PC-9 (cell line): ENCODE results near the gene HTR1B. TPM values are rescaled to one million over a fixed set of nuclear protein-coding genes. Genes with fewer than 3 reads are reported as not detected.

Experiments
- BruUV-seq: library from RNA; stranded (reverse); fragments of 400-500 nt; replicated peaks from 2 replicates; lab custom pipeline; 2021; lab: Mats Ljungman, UMichigan
- CTCF ChIA-PET: fragments of 300-600 bp; sonication (Branson Sonifier 250); formaldehyde crosslinking; loops from one replicate; lab custom pipeline; 2022; ENCODE audit warnings: antibody characterized with exemption; lab: Charles Lee
- POLR2A ChIA-PET: fragments of 300-600 bp; sonication (Branson Sonifier 250); formaldehyde crosslinking; loops from one replicate; lab custom pipeline; 2022; ENCODE audit warnings: antibody characterized with exemption; ENCODE audit not compliant: unreplicated experiment; lab: Charles Lee
- DNase-seq, 2 experiments: peaks; one replicate each; pipeline versions ENCODE4 v3.0.0 to v3.0.0-alpha.2; 2015 to 2022; ENCODE audit warnings: mixed read lengths in 1 of 2
- H2AFZ ChIP-seq: fragments of 200-600 bp; sonication (generic); 2 replicates; pipeline ENCODE4 v1.8.1; 2017; ENCODE audit warnings: antibody characterized with exemption
- H3F3A ChIP-seq: fragments of 200-600 bp; sonication (generic); 2 replicates; pipeline ENCODE4 v1.8.1; 2017; ENCODE audit warnings: antibody characterized with exemption, mild to moderate bottlenecking, low read depth; ENCODE audit not compliant: insufficient read depth
- H3K27ac ChIP-seq: fragments of 200-600 bp; sonication (generic); 2 replicates; pipeline ENCODE4 v1.6.1; 2016; ENCODE audit warnings: mixed run types
- H3K27me3 ChIP-seq: fragments of 200-600 bp; sonication (generic); 2 replicates; pipeline ENCODE4 v1.6.1; 2016; ENCODE audit warnings: low read depth, mixed run types; ENCODE audit not compliant: insufficient read depth
- H3K36me3 ChIP-seq: fragments of 200-600 bp; sonication (generic); 2 replicates; pipeline ENCODE4 v1.6.1; 2016; ENCODE audit warnings: low read depth, mixed run types
- H3K4me1 ChIP-seq: fragments of 200-600 bp; sonication (generic); replicated peaks from 2 replicates; pipeline ENCODE4 v1.6.1; 2016; ENCODE audit warnings: mixed run types; ENCODE audit not compliant: insufficient read depth
- H3K4me2 ChIP-seq: fragments of 200-600 bp; sonication (generic); 2 replicates; pipeline ENCODE4 v1.6.1; 2017; ENCODE audit warnings: mixed run types
- H3K4me3 ChIP-seq: fragments of 200-600 bp; sonication (generic); 2 replicates; pipeline ENCODE4 v1.6.1; 2016; ENCODE audit warnings: mixed run types
- H3K79me2 ChIP-seq: fragments of 200-600 bp; sonication (generic); 2 replicates; pipeline ENCODE4 v1.6.1; 2017; ENCODE audit warnings: low read depth, mixed run types
- H3K9me2 ChIP-seq: fragments of 200-600 bp; sonication (generic); 2 replicates; pipeline ENCODE4 v1.8.1; 2017; ENCODE audit warnings: mild to moderate bottlenecking; ENCODE audit not compliant: insufficient read depth
- H3K9me3 ChIP-seq: fragments of 200-600 bp; sonication (generic); 2 replicates; pipeline ENCODE4 v1.8.1; 2016; ENCODE audit warnings: low read depth; ENCODE audit not compliant: insufficient read depth
- H4K20me1 ChIP-seq: fragments of 200-600 bp; sonication (generic); 2 replicates; pipeline ENCODE4 v1.8.1; 2017; ENCODE audit not compliant: insufficient read depth
- CTCF ChIP-seq: fragments of 200-600 bp; sonication (generic); conservative IDR thresholded peaks from 2 replicates; pipeline ENCODE4 v1.6.1; 2017; ENCODE audit warnings: mixed run types, antibody characterized with exemption, mild to moderate bottlenecking, moderate library complexity
- EZH2 ChIP-seq: fragments of 200-600 bp; sonication (generic); IDR thresholded peaks from 2 replicates; pipeline ENCODE4 v1.8.0; 2017; ENCODE audit warnings: antibody characterized with exemption, low read depth
- intact Hi-C: fragments of 100-400 bp; cut with micrococcal nuclease; formaldehyde crosslinking; loops from one replicate; pipeline ENCODE4 v1.10.0; 2022; ENCODE audit not compliant: unreplicated experiment
- total RNA-seq: library from RNA; stranded (reverse); gene quantifications from 2 replicates; pipeline ENCODE4 v1.2.3, GENCODE V29; 2021

Gene HTR1B
- total RNA-seq, 1 experiment from 2014 or later = not detected

- DNase-seq = no peak
- no peaks in the 10 kb centered on the region for H3K4me1 ChIP-seq
- no peaks in the 10 kb centered on the region for H3K9me2 ChIP-seq
- TF ChIP-seq EZH2 = no peak
- TF ChIP-seq CTCF = no peak
- no peaks in the 10 kb centered on the region for H3K79me2 ChIP-seq
- H3K36me3 ChIP-seq = no peaks in the 10 kb centered on the region
- H2AFZ ChIP-seq = no peak overlapping the region
- no peaks in the 10 kb centered on the region for H3K9me3 ChIP-seq
- H3K4me2 ChIP-seq = no peak overlapping the region
- BruUV-seq = no TSS peak
- H3K27ac ChIP-seq = no peak overlapping the region
- no peak overlapping the region for H3K4me3 ChIP-seq
- H3K27me3 ChIP-seq = peaks cover 11% of the 10 kb centered on the region; the same call in 1 of the 2 replicates
- CTCF ChIA-PET = interaction anchor here (1.0 kb wide), 1 partner anchor 10 kb away, joined by 5 read pairs; no protein-coding TSS in a partner anchor
- POLR2A ChIA-PET = no interaction called here
- no peaks in the 10 kb centered on the region for H4K20me1 ChIP-seq
- H3F3A ChIP-seq = no peaks in the 10 kb centered on the region
- intact Hi-C loops = loop anchor here (10.0 kb wide), 1 partner anchor 1372 kb away; no protein-coding TSS in a partner anchor
These were observed 658 bp downstream of the HTR1B start for GRCh38 chr6:77462359-77463307.

GRCh38 chr6:77461796-77462195 is 1.5 kb downstream of the HTR1B start:
- POLR2A ChIA-PET = no interaction called here
- H2AFZ ChIP-seq = no peak overlapping the region
- no peaks in the 10 kb centered on the region for H3K9me2 ChIP-seq
- intact Hi-C loops = loop anchor here (10.0 kb wide), 1 partner anchor 1373 kb away; no protein-coding TSS in a partner anchor
- H3K27ac ChIP-seq = no peak overlapping the region
- no peaks in the 10 kb centered on the region for H3K9me3 ChIP-seq
- H3K4me1 ChIP-seq = no peaks in the 10 kb centered on the region
- CTCF ChIA-PET = no interaction called here
- no peaks in the 10 kb centered on the region for H3F3A ChIP-seq
- H3K4me2 ChIP-seq = no peak overlapping the region
- no peaks in the 10 kb centered on the region for H3K36me3 ChIP-seq
- no peaks in the 10 kb centered on the region for H3K79me2 ChIP-seq
- DNase-seq = no peak
- peaks cover 11% of the 10 kb centered on the region; the same call in 1 of the 2 replicates for H3K27me3 ChIP-seq
- no peak for TF ChIP-seq CTCF
- no peak for TF ChIP-seq EZH2
- H3K4me3 ChIP-seq = no peak overlapping the region
- no TSS peak for BruUV-seq
- no peaks in the 10 kb centered on the region for H4K20me1 ChIP-seq

- Histone ChIP-seq H3F3A (no peaks in the 10 kb centered on the region), H3K9me3 (no peaks in the 10 kb centered on the region), H3K4me3 (no peak overlapping the region), H3K79me2 (no peaks in the 10 kb centered on the region), H3K27me3 (no peaks in the 10 kb centered on the region), H4K20me1 (no peaks in the 10 kb centered on the region), H3K4me2 (no peak overlapping the region), H3K4me1 (no peaks in the 10 kb centered on the region), H2AFZ (no peak overlapping the region), H3K27ac (no peak overlapping the region), H3K9me2 (no peaks in the 10 kb centered on the region), H3K36me3 (no peaks in the 10 kb centered on the region)
- intact Hi-C loops = loop anchor here (5.0 to 10.0 kb wide), 2 partner anchors 166 to 584 kb away; no protein-coding TSS in a partner anchor
- TF ChIP-seq CTCF (no peak), EZH2 (no peak)
- CTCF ChIA-PET = no interaction called here
- no peak for DNase-seq
- POLR2A ChIA-PET = no interaction called here
- no TSS peak for BruUV-seq
These were observed 4.9 kb downstream of the HTR1B start for GRCh38 chr6:77458421-77458820.
